Caco-2 (cell line): ENCODE measurements around the gene CRISPLD2. TPM values are rescaled to one million over a fixed set of nuclear protein-coding genes. Genes with fewer than 3 reads are reported as not detected.
"Not testable (repeated sequence)": the region's sequence is repeated elsewhere in the genome, so short reads cannot be mapped to it uniquely, and the experiment has no call there.

ENCODE experiments used
- BruUV-seq: library from RNA; stranded (reverse); fragments of 400-500 nt; replicated peaks from 2 replicates; lab custom pipeline; 2021; lab: Mats Ljungman, UMichigan
- CTCF ChIA-PET: fragments of 300-600 bp; sonication (Branson Sonifier 250); formaldehyde crosslinking; loops from one replicate; lab custom pipeline; 2022; ENCODE audit warnings: antibody characterized with exemption; lab: Charles Lee
- POLR2A ChIA-PET: fragments of 300-600 bp; sonication (Branson Sonifier 250); formaldehyde crosslinking; loops from one replicate; lab custom pipeline; 2022; ENCODE audit warnings: antibody characterized with exemption; lab: Charles Lee
- DNase-seq, 2 experiments: peaks; one replicate each; pipeline versions ENCODE4 v3.0.0 to v3.0.0-alpha.2; 2020 to 2022
- H3K27me3 ChIP-seq: replicated peaks from 2 replicates; pipeline ENCODE4 v1.6.0; 2011; ENCODE audit warnings: low read length; ENCODE audit not compliant: control insufficient read depth, insufficient read depth
- H3K36me3 ChIP-seq: 2 replicates; pipeline ENCODE4 v1.5.1; 2011; ENCODE audit warnings: low read length; ENCODE audit not compliant: control insufficient read depth, insufficient read depth
- H3K4me1 ChIP-seq: fragments of 250-450 bp; sonication (Bioruptor Pico); 2 replicates; pipeline ENCODE4 v1.5.1; 2020; ENCODE audit warnings: mild to moderate bottlenecking
- H3K4me3 ChIP-seq: 2 replicates; pipeline ENCODE4 v1.5.1; 2011; ENCODE audit warnings: low read depth, mild to moderate bottlenecking, control low read depth, low read length
- H3K9me3 ChIP-seq: fragments of 250-450 bp; sonication (Bioruptor Pico); 2 replicates; pipeline ENCODE4 v1.5.1; 2020; ENCODE audit warnings: mild to moderate bottlenecking, moderate library complexity
- H3K27ac Mint-ChIP-seq: one replicate; pipeline ENCODE4 v1.8.0; 2022; ENCODE audit warnings: mixed read lengths; ENCODE audit not compliant: unreplicated experiment
- H3K27me3 Mint-ChIP-seq: one replicate; pipeline ENCODE4 v1.8.0; 2022; ENCODE audit warnings: mixed read lengths; ENCODE audit not compliant: insufficient read depth, unreplicated experiment
- H3K36me3 Mint-ChIP-seq: one replicate; pipeline ENCODE4 v1.8.0; 2022; ENCODE audit warnings: mild to moderate bottlenecking, mixed read lengths; ENCODE audit not compliant: insufficient read depth, unreplicated experiment
- H3K4me1 Mint-ChIP-seq: one replicate; pipeline ENCODE4 v1.8.0; 2022; ENCODE audit warnings: low read depth, mixed read lengths; ENCODE audit not compliant: unreplicated experiment
- H3K4me3 Mint-ChIP-seq: one replicate; pipeline ENCODE4 v1.8.0; 2022; ENCODE audit warnings: mild to moderate bottlenecking, moderate library complexity, mixed read lengths; ENCODE audit not compliant: unreplicated experiment
- H3K9me3 Mint-ChIP-seq: one replicate; pipeline ENCODE4 v1.8.0; 2022; ENCODE audit warnings: mixed read lengths; ENCODE audit not compliant: unreplicated experiment
- intact Hi-C: fragments of 100-400 bp; cut with micrococcal nuclease; formaldehyde crosslinking; loops from one replicate; pipeline ENCODE4 v1.10.0; 2022; ENCODE audit not compliant: unreplicated experiment
- total RNA-seq: library from RNA; stranded (reverse); gene quantifications from 2 replicates; pipeline ENCODE4 v1.2.3, GENCODE V29; 2022
- TF ChIP-seq, protein P1 (sequence below), 2 experiments: fragments of 200-600 bp in 1 of 2; IDR thresholded peaks; 1 replicate in 1 of 2; 2 replicates in 1 of 2; pipeline versions ENCODE4 v1.5.1 to v1.8.0; 2011 to 2022; ENCODE audit warnings: antibody characterized with exemption in 1 of 2, control low read depth in 1 of 2, inconsistent platforms in 1 of 2, low read depth in 1 of 2, low read length in 1 of 2, mild to moderate bottlenecking in 1 of 2, moderate library complexity in 1 of 2; ENCODE audit not compliant: insufficient read depth in 1 of 2, severe bottlenecking in 1 of 2, unreplicated experiment in 1 of 2

Gene CRISPLD2
- total RNA-seq, 1 experiment from 2014 or later = 4.0 TPM

DNA sequence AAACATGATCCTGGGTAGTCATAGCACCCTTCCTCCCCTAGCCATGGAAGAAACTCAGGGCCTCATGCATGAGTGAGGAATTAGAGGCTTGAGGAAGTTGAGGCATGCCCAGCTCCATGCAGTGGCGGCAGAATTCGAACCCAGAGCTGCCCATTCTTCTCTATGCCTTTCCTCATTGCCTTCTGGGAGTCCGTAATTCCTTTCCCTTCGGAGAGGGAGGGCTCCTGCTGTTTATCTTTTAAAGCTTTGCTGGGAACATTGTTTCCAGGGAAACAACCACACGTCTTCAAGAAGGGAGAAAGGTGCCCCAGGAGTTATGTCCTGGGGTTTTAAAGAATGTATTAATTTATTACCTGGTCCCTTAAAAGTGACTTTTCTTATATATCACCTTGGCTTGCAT lies 8.5 kb downstream of the CRISPLD2 start:
- H3K9me3 ChIP-seq = no peaks in the 10 kb centered on the region; the same call in 1 of the 2 replicates
- no peaks in the 10 kb centered on the region for H3K36me3 Mint-ChIP-seq
- TF ChIP-seq, protein P1, sequence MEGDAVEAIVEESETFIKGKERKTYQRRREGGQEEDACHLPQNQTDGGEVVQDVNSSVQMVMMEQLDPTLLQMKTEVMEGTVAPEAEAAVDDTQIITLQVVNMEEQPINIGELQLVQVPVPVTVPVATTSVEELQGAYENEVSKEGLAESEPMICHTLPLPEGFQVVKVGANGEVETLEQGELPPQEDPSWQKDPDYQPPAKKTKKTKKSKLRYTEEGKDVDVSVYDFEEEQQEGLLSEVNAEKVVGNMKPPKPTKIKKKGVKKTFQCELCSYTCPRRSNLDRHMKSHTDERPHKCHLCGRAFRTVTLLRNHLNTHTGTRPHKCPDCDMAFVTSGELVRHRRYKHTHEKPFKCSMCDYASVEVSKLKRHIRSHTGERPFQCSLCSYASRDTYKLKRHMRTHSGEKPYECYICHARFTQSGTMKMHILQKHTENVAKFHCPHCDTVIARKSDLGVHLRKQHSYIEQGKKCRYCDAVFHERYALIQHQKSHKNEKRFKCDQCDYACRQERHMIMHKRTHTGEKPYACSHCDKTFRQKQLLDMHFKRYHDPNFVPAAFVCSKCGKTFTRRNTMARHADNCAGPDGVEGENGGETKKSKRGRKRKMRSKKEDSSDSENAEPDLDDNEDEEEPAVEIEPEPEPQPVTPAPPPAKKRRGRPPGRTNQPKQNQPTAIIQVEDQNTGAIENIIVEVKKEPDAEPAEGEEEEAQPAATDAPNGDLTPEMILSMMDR (IDR thresholded peaks at IDR 0.05; ENCODE audit: insufficient read depth in 1 of 2, low read depth in 1 of 2, low read length in 1 of 2, severe bottlenecking in 1 of 2, unreplicated experiment in 1 of 2) = no peak
- no peak overlapping the region for H3K27ac Mint-ChIP-seq
- peaks cover 2% of the 10 kb centered on the region for H3K27me3 Mint-ChIP-seq
- no peak overlapping the region for H3K4me3 Mint-ChIP-seq
- intact Hi-C loops = no loop called here
- no peaks in the 10 kb centered on the region for H3K36me3 ChIP-seq
- H3K27me3 ChIP-seq = no peaks in the 10 kb centered on the region
- CTCF ChIA-PET = no interaction called here
- H3K4me1 ChIP-seq = no peaks in the 10 kb centered on the region
- H3K9me3 Mint-ChIP-seq = no peaks in the 10 kb centered on the region
- no peak for DNase-seq
- peaks cover 7% of the 10 kb centered on the region for H3K4me1 Mint-ChIP-seq
- POLR2A ChIA-PET = interaction anchor here (1.0 kb wide), 1 partner anchor 8 kb away, joined by 3 read pairs; the partner anchor contains the start of gene CRISPLD2
- H3K4me3 ChIP-seq = no peak overlapping the region
- no TSS peak for BruUV-seq

DNA sequence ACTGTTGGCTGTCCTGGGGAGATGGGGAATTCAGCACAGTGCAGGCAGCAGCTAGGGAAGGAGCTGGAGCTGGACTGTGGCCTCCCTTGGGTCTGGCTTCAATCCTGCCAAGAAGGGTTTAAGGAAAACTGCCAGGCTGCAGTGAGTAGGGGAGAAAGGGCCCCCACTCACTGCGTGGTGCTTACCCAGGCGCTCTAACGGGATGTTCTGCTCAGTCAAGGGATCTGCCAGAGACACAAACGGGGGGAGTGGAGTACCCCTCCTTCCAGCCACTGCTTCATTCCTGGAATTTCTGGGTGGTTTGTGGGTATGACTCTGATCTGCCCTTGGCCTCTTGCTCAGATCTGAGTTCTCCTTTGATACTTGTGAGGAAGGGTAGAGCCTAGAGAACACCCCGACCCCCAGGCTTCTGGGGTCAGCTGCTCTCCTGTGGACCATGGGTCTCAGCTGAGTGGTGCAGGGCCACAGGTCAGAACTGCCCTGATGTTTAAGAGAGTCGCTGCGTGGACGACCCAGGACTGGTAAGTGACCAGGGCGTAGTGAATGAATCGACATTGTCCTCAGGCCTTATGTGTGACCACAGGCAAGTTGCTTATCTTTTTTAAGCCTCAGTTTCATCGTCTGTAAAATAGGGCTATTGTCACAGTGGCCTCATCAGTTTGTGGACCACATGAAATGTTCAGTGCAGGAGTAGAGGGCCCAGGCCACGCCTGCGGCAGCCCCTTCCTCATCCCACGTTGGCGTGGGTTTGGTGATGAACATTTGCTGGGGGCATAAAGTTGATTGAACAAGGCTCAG lies 9.6 kb downstream of the CRISPLD2 start:
- no peaks in the 10 kb centered on the region for H3K36me3 Mint-ChIP-seq
- H3K4me1 Mint-ChIP-seq = peaks cover 7% of the 10 kb centered on the region
- H3K9me3 ChIP-seq = no peaks in the 10 kb centered on the region; the same call in 1 of the 2 replicates
- H3K36me3 ChIP-seq = no peaks in the 10 kb centered on the region
- H3K4me1 ChIP-seq = no peaks in the 10 kb centered on the region
- POLR2A ChIA-PET = no interaction called here
- BruUV-seq = no TSS peak
- CTCF ChIA-PET = interaction anchor here (0.6 kb wide), 1 partner anchor 28 kb away, joined by 3 read pairs; no protein-coding TSS in a partner anchor
- TF ChIP-seq, protein P1 (IDR thresholded peaks at IDR 0.05; ENCODE audit: insufficient read depth in 1 of 2, low read depth in 1 of 2, low read length in 1 of 2, severe bottlenecking in 1 of 2, unreplicated experiment in 1 of 2) = no peak
- peaks cover 3% of the 10 kb centered on the region for H3K27me3 Mint-ChIP-seq
- intact Hi-C loops = no loop called here
- H3K27ac Mint-ChIP-seq = no peak overlapping the region
- H3K27me3 ChIP-seq = no peaks in the 10 kb centered on the region
- H3K4me3 ChIP-seq = no peak overlapping the region
- no peaks in the 10 kb centered on the region for H3K9me3 Mint-ChIP-seq
- DNase-seq = no peak
- H3K4me3 Mint-ChIP-seq = no peak overlapping the region

DNA sequence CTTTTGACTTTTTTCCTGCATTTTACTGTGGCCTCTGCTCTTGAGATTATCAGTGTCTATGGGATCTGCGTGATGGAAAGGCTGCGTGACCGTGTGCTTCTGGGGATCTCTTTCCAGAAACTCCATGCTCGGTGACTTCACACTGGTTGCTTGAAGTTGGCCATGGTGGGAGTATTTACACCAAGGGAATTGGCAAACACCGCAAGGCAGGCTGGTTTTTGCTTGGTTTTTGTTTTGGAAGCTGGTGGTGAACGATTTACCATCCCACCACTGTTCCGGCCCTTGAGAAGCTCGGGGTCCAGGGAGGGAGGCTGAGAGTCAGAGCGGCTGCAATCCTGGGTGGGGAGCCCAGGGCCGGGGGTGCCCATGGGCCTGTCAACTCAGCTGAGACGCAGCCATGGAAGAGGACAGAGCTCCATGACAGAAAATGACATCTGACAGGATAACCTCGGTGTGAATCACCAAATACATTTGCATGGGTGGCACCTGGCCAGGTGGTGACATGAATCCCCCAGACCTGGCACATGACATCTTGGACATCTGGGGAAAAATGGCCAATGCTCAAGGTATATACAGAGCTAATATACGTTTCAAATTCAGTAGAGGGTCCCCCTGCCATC lies 11.1 kb downstream of the CRISPLD2 start:
- ChIA-PET CTCF (no interaction called here), POLR2A (no interaction called here)
- TF ChIP-seq, protein P1 (IDR thresholded peaks at IDR 0.05; ENCODE audit: insufficient read depth in 1 of 2, low read depth in 1 of 2, low read length in 1 of 2, severe bottlenecking in 1 of 2, unreplicated experiment in 1 of 2) = no peak
- H3K4me1 ChIP-seq = no peaks in the 10 kb centered on the region
- no peak overlapping the region for H3K4me3 Mint-ChIP-seq
- H3K27ac Mint-ChIP-seq = no peak overlapping the region
- BruUV-seq = no TSS peak
- H3K4me1 Mint-ChIP-seq = peaks cover 7% of the 10 kb centered on the region
- intact Hi-C loops = no loop called here
- H3K27me3 Mint-ChIP-seq = peaks cover 3% of the 10 kb centered on the region
- H3K36me3 ChIP-seq = no peaks in the 10 kb centered on the region
- no peak for DNase-seq
- H3K9me3 Mint-ChIP-seq = no peaks in the 10 kb centered on the region
- no peaks in the 10 kb centered on the region for H3K36me3 Mint-ChIP-seq
- no peaks in the 10 kb centered on the region for H3K27me3 ChIP-seq
- no peak overlapping the region for H3K4me3 ChIP-seq
- no peaks in the 10 kb centered on the region; the same call in 1 of the 2 replicates for H3K9me3 ChIP-seq

GRCh38 chr16:84831728-84832127 lies 11.9 kb downstream of the CRISPLD2 start:
- H3K4me3 Mint-ChIP-seq, intact Hi-C loops, DNase-seq, H3K27ac Mint-ChIP-seq, H3K27me3 Mint-ChIP-seq, H3K36me3 ChIP-seq, POLR2A ChIA-PET, H3K27me3 ChIP-seq, BruUV-seq, H3K4me1 Mint-ChIP-seq, CTCF ChIA-PET, H3K9me3 ChIP-seq, H3K36me3 Mint-ChIP-seq, H3K4me1 ChIP-seq, H3K9me3 Mint-ChIP-seq, H3K4me3 ChIP-seq: not testable (repeated sequence)
